ENCODE measurements around the gene CATSPER2. TPM values are rescaled to one million over a fixed set of nuclear protein-coding genes. Genes with fewer than 3 reads are reported as not detected.

CATSPER2 gene
- total and polyA plus RNA-seq, 2 donors (not counting 1 experiment from before 2014, with no cell fraction given) = 6.7 to 17.2 TPM

Small RNAs within 50 kb of the gene (small RNA-seq; reads per million reads assigned to genes)
- gene PDIA3P2 (ENCODE audit: insufficient read length, low read depth, low replicate concordance) (not detected), gene RNU6-554P (ENCODE audit: insufficient read length, low read depth, low replicate concordance) (not detected), gene RNU6-610P (ENCODE audit: insufficient read length, low read depth, low replicate concordance) (not detected)

Other genes starting within 250 kb of the CATSPER2 start
- gene TP53BP1, start 155.7 kb downstream of the CATSPER2 start, total RNA-seq = 70.5 and 88.4 TPM in 2 replicates
- 13.1 and 17.6 TPM in 2 replicates for gene TP53BP1, start 155.7 kb downstream of the CATSPER2 start, polyA plus RNA-seq
- 0.07 and 0.17 TPM in 2 replicates for gene MAP1A, start 131.2 kb downstream of the CATSPER2 start, total RNA-seq
- gene MAP1A, start 131.2 kb downstream of the CATSPER2 start, polyA plus RNA-seq = 0.03 and 0.06 TPM in 2 replicates
- gene PPIP5K1, start 58.6 kb downstream of the CATSPER2 start, total RNA-seq = 88.9 and 94.8 TPM in 2 replicates
- 40.2 and 40.6 TPM in 2 replicates for gene PPIP5K1, start 58.6 kb downstream of the CATSPER2 start, polyA plus RNA-seq
- gene CKMT1B, start 54.8 kb downstream of the CATSPER2 start, total RNA-seq = not detected in 2 replicates
- gene CKMT1B, start 54.8 kb downstream of the CATSPER2 start, polyA plus RNA-seq = not detected in 2 replicates
- 1.0 and 1.3 TPM in 2 replicates for gene STRC, start 30.0 kb downstream of the CATSPER2 start, total RNA-seq
- gene STRC, start 30.0 kb downstream of the CATSPER2 start, polyA plus RNA-seq = 1.3 and 1.7 TPM in 2 replicates
- not detected in 2 replicates for gene CKMT1A, start 45.0 kb upstream of the CATSPER2 start, total RNA-seq
- 0.12 TPM in 1 of 2 replicates, not detected in the other for gene CKMT1A, start 45.0 kb upstream of the CATSPER2 start, polyA plus RNA-seq
- 82.5 and 83.1 TPM in 2 replicates for gene PDIA3, start 97.6 kb upstream of the CATSPER2 start, total RNA-seq
- 42.7 and 122 TPM in 2 replicates for gene PDIA3, start 97.6 kb upstream of the CATSPER2 start, polyA plus RNA-seq
- gene ELL3, start 128.1 kb upstream of the CATSPER2 start, total RNA-seq = 88.8 and 90.0 TPM in 2 replicates
- 19.0 and 22.0 TPM in 2 replicates for gene ELL3, start 128.1 kb upstream of the CATSPER2 start, polyA plus RNA-seq
- gene SERF2, start 143.5 kb upstream of the CATSPER2 start, total RNA-seq = 436 and 455 TPM in 2 replicates
- gene SERF2, start 143.5 kb upstream of the CATSPER2 start, polyA plus RNA-seq = 806 and 821 TPM in 2 replicates
- gene SERINC4, start 151.4 kb upstream of the CATSPER2 start, total RNA-seq = 0.24 and 0.32 TPM in 2 replicates
- gene SERINC4, start 151.4 kb upstream of the CATSPER2 start, polyA plus RNA-seq = 0.10 TPM in 1 of 2 replicates, not detected in the other
- gene HYPK, start 151.8 kb upstream of the CATSPER2 start, total RNA-seq = 24.0 and 25.7 TPM in 2 replicates
- 23.5 and 61.7 TPM in 2 replicates for gene HYPK, start 151.8 kb upstream of the CATSPER2 start, polyA plus RNA-seq
- gene MFAP1, start 175.8 kb upstream of the CATSPER2 start, total RNA-seq = 22.0 and 22.1 TPM in 2 replicates
- 3.4 and 9.9 TPM in 2 replicates for gene MFAP1, start 175.8 kb upstream of the CATSPER2 start, polyA plus RNA-seq
- 10.9 and 12.7 TPM in 2 replicates for gene WDR76, start 178.2 kb upstream of the CATSPER2 start, total RNA-seq
- 1.9 and 3.0 TPM in 2 replicates for gene WDR76, start 178.2 kb upstream of the CATSPER2 start, polyA plus RNA-seq

All from B cell (primary cell).